ENCODE measurements around the gene GPC1.

Gene GPC1

GRCh38 chr2:240397542-240397916 lies 37.9 kb upstream of the GPC1 start:
- no peak for DNase-seq

DNA sequence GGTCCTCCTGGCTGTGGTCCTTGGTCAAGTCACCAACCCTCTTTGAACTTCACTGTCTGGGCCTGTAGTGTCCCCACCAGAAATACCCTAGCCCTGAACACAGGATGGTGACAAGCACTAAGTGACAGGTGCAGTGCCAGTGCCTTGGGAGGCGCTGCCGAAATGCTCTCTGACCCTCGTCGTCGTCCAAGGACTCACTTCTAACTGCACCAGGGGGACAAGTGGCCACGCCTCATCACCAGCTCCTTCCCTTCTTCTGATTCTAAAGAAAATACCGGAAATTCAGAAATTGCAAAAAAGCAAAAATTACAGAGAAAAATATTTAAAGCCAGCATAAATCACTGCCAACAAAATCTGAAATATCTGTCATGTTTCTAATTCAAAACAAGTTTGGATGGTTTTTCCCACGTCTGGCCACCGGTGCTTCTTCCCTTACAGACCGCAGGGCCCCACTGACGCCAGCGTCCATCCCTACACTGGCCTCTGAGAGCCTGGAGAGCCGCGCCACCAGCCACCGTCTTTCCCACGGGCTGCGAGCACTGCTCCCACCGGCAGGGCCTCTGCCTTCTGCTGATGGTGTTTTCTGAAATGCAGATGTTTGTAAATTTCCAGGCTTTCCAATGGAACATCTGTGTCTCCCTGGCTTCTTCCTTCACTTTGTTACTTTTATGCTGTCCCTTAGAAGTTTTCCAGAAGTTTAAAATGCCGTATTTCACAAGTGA lies 37.4 kb upstream of the GPC1 start:
- DNase-seq: no peak

- no peak for DNase-seq
Observed at GRCh38 chr2:240398661-240399267, 36.7 kb upstream of the GPC1 start.

- no peak for DNase-seq
Observed at GRCh38 chr2:240399419-240400324, 35.8 kb upstream of the GPC1 start.

DNA sequence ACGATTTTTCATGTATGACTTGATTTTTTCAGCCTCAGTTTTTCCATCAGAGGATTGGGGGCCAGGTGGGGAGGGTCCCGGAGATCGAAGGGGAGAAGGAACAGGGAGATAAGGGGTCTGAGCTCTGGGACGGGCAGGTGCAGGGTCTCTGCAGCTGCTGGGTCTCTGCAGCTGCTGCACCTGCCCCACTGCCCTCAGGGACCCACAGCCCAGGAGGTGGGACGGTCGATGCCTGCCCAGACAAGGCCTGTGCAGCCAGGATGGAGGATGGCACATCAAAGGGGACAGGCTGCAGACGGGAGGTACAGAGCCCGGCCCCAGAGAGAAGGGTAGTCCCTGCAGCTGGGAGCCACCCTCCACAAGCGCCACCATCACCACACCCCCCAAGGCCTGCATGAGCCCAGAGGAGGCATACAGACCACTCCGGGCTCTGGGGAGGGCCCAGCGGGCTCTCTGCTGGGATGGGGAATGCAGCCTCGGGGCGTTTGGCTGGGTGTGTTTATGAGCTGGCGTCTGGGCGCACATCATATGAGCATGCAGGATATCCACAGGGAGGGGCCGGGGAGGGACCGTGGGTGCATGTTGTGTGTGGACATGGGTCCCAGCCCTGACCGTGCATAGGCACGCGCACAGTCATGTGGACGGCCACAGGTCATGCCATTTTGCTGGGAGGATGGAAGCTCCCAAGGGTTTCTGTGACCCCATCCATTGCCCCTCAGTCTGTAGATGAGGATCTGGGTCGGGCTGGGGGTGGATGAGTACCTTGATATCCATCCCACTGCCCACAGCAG lies 34.9 kb upstream of the GPC1 start:
- DNase-seq: no peak

DNA sequence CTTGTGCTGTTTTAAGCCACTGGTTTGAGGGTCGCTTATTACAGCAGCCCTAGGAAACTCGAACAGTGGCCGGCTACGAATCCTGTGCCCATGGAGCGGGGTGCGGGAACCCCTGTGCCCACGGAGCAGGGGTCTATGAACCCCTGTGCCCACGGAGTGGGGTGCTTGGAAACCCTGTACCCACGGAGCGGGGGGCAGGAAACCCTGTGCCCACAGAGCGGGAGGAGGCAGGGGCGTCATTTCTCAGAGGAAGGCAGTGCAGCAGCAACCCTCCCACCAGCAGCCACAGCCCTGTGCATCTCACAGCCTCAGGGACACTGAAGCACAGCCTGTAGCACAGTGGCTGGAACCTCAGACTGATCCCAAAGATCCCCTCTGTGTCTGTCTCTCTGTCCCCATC lies 34.2 kb upstream of the GPC1 start:
- DNase-seq: no peak

GRCh38 chr2:240401781-240402551 lies 33.5 kb upstream of the GPC1 start:
- DNase-seq: no peak

DNA sequence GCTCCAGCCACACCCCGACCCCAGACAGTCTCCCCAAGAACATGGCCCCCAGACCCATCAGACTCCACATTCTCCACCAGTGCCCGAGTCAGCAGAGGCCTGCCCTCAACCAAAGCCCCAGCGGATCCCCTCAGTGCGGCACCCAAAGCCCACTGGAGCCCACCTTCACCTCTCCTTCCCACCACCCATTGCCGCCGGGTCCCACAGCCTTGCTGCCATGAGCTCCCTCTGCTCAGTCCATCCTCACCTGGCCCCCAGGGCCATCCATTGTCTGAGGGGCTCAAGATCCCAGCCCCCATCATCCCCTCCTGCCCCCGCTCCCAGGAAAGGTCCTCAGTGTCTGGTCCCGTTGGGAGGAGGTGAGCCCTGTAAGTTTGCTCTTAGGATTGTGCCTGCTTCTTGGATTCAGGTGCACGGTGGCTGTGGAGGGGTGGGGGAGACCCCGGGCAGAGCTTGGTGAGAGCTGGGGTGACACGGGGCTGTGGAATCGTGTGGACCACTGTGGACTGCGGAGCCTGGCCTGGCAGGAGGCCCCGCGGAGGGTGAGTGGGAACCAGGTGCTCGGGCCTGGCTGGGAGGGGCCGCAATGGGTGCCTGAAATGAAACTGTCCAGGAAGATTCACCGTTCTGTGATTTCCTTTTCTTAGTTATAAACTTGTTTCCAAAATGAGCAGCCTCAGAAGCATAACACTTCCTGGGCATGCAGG lies 32.7 kb upstream of the GPC1 start:
- DNase-seq: no peak

DNA sequence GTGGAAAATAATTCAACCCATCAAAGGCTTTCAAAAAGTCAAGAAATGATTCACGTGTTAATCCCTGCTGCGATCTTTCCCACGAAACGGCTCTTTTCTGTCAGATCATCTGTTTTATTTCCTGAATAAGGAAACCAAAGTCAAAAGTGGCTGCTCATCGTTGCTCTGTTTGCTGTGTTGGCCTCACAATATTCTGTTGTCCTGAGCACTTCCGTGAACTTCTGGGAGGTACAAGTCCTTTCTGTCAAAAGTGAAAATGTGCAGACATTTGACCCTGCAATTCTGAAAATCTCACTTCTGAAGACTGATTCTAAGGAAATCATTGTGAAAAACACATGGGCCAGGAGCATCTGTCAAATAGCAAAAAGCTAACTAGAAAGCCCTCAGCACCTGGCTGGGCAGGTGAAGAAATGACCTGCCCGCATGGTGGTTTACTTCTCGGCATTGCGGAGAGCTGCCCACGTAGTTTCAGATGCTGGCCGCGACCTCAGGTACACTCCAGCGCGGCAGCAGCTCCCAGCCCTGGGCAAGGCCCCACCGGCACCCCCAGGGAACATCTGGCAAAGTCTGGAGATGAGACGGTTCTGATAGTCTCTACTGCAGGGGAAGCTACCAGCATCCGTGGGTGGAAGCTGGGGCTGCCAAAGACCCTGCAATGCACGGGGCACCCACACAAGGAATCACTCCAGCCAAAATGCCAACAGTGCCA lies 31.9 kb upstream of the GPC1 start:
- no peak for DNase-seq

DNA sequence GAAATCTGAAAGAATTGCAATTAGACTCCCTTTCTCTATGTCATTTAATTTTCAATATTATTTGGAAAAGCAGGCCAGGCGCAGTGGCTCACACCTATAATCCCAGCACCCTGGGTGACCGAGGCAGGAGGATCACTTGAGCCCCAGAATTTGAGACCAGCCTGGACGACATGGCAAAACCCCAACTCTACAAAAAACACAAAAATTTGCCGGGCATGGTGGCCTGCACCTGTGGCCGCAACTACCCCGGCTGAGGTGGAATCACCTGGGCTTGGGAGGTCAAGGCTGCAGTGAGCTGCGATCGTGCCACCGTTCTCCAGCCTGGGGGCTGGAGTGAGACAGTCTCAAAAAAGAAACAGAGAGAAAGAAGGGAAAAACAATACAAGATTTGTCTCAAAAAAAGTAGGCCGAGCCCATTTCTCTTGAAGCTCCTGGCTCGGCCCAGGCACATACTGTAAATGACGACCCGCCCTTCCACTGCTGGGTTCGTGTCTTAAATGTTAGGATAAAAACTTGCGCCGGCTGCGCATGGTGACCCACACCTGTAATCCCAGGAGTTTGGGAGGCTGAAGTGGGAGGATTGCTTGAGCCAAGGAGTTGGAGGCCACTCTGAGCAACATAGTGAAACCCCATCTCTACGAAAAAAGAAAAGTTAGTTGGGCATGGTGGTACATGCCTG lies 31.1 kb upstream of the GPC1 start:
- no peak for DNase-seq

DNA sequence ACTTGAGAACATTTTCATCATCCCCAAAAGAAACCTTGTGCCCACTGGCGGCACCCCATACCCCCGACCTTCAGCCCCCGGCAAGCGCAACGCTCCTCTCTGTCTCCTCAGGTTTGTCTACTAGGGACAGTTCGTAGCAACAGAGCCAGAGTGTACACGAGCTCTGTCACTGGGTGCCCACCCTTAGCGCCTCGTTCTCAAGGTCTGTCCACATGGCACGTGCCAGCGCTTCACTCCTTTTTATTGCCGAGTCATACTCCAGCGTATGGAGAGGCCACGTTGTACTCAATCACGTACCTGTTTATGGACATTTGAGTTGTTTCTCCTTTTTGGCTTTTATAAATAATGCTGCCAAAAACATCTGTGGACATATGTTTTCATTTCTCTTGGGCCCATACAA lies 30.3 kb upstream of the GPC1 start:
- DNase-seq: no peak

DNA sequence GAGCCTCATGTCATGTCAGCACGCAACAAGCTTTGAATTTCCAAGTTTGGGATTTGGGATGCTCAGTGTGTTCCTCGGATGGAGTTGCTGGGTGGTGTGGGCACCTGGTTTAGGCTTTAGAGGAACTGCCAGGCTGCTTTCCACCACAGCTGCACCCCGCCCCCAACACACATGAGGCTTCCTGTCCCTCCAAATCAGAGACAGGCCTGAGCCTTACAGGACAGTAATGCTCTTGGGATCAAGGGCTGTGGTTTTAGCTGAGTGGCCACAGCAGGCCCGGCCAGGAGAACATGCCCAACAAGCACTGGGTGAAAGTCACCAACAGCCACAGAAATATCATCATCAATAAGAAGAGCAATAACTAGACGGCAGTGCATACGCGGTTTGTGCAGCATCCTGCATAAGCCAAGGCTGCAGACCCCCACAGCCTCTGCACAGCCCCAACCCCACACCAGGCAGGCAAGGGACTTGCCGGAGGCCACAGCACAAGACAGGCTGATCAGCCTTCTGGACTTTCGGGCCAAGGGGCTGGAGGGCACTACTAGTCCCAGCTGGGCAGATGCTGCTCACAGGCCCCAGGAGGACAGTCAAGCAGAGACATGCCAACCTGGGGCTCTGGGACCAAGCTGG lies 29.7 kb upstream of the GPC1 start:
- no peak for DNase-seq

- DNase-seq: no peak
Observed at GRCh38 chr2:240407090-240407489, 28.4 kb upstream of the GPC1 start.

DNA sequence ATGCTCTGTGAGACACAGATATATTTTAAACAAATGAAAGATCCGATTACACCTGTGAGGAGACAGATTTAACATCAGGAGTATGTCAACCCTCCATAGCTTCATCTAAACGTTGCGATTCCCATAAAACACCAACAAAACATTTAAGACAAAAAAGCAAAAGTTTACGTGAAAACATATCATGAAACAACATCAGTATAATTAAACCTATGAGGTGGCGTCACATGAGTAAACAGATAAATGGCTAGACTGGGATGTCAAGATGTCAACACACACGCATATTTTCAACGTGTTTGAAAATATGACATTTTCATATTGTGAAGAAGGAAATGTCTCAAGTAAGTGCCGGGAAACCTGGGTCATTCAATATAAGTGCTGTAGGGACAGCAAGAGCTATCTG lies 25.5 kb upstream of the GPC1 start:
- DNase-seq: no peak

GRCh38 chr2:240410808-240411207 lies 24.7 kb upstream of the GPC1 start:
- no peak for DNase-seq

- no peak for DNase-seq
Observed at GRCh38 chr2:240411261-240412160, 24.0 kb upstream of the GPC1 start.

- DNase-seq: no peak
Observed at GRCh38 chr2:240412211-240412861, 23.1 kb upstream of the GPC1 start.
